Stomach (tissue), 9 donors: Measurements from ENCODE around the gene ACSF3. TPM values are rescaled to one million over a fixed set of nuclear protein-coding genes. Genes with fewer than 3 reads are reported as not detected.

Experiments
- DNase-seq, 2 donors: peaks; one replicate each; pipeline versions ENCODE4 v3.0.0 to v3.0.0-alpha.2; 2013 to 2019
- H3K27ac ChIP-seq, 5 donors: fragments of 200-600 bp in 4 of 5; sonication (generic) in 4 of 5; one replicate each; pipeline ENCODE4 v1.5.1; 2013 to 2019; ENCODE audit warnings: mild to moderate bottlenecking in 1 of 5, moderate library complexity in 1 of 5
- H3K27me3 ChIP-seq, 3 donors: fragments of 200-600 bp; sonication (generic); one replicate each; pipeline ENCODE4 v1.5.1; 2017 to 2019; ENCODE audit warnings: mixed run types in 1 of 3
- H3K36me3 ChIP-seq, 4 donors: fragments of 200-600 bp; sonication (generic); 1 replicate in 3 of 4; 2 replicates in 1 of 4; pipeline ENCODE4 v1.5.1; 2016 to 2019
- H3K4me1 ChIP-seq, 4 donors: fragments of 200-600 bp; sonication (generic); one replicate each; pipeline ENCODE4 v1.5.1; 2016 to 2019
- H3K4me3 ChIP-seq, 4 donors: fragments of 200-600 bp; sonication (generic) in 3 of 4; one replicate each; pipeline ENCODE4 v1.5.1; 2016 to 2019; ENCODE audit warnings: mild to moderate bottlenecking in 1 of 4
- H3K9me3 ChIP-seq, 4 donors: fragments of 200-600 bp; sonication (generic); one replicate each; pipeline ENCODE4 v1.5.1; 2016 to 2019
- CTCF ChIP-seq, 7 experiments: fragments of 450-650 bp in 4 of 7; fragments of 200-600 bp in 3 of 7; sonication (generic) in 3 of 7; IDR thresholded peaks; one replicate each; pipeline ENCODE4 v1.5.1; 2016 to 2019; ENCODE audit warnings: antibody characterized with exemption in 7 of 7, control low read depth in 2 of 7, mild to moderate bottlenecking in 1 of 7
- EP300 ChIP-seq: sonication (generic); formaldehyde crosslinking; IDR thresholded peaks from one replicate; pipeline ENCODE4 v1.6.1; 2017; ENCODE audit warnings: antibody characterized with exemption
- POLR2A ChIP-seq, 4 donors: fragments of 450-650 bp; IDR thresholded peaks; one replicate each; pipeline ENCODE4 v1.6.1; 2016; ENCODE audit warnings: antibody characterized with exemption in 4 of 4, control low read depth in 2 of 4, mild to moderate bottlenecking in 1 of 4, moderate library complexity in 1 of 4
- POLR2AphosphoS5 ChIP-seq, 3 donors: sonication (generic); formaldehyde crosslinking; IDR thresholded peaks; one replicate each; pipeline ENCODE4 v1.6.1; 2016; ENCODE audit warnings: antibody characterized with exemption in 3 of 3
- WGBS, 5 donors: extraction: QIAGEN DNeasy Blood & Tissue Kit in 3 of 5; methylation state at CpG; one replicate each; pipeline versions ENCODE4 v1.1.5 to v1.1.7; 2013 to 2018; 5-methylcytosine and 5-hydroxymethylcytosine counted together
- intact Hi-C: fragments of 100-400 bp; cut with DNase I; formaldehyde crosslinking; loops from one replicate; pipeline ENCODE4 v1.15.1; 2023; ENCODE audit warnings: low total_unique reads
- polyA plus RNA-seq, 3 donors: library from polyadenylated mRNA; stranded (reverse); fragments of 200-250 nt; gene quantifications; one replicate each; pipeline ENCODE4 v1.2.3, GENCODE V29; 2013
- total RNA-seq, 5 donors: library from RNA; depleted of rRNA; stranded (reverse); fragments of >200 nt; gene quantifications; one replicate each; pipeline versions ENCODE4 v1.1.0 to v1.2.3, GENCODE V29; 2014 to 2016
- donor health status: healthy with polysubstance abuse.
- donor health status: Bipolar disorder and iron deficiency.
- donor health status: healthy.

The ACSF3 gene
- total and polyA plus RNA-seq, 8 donors = 16.9 to 265 (median 30.7) TPM

DNA sequence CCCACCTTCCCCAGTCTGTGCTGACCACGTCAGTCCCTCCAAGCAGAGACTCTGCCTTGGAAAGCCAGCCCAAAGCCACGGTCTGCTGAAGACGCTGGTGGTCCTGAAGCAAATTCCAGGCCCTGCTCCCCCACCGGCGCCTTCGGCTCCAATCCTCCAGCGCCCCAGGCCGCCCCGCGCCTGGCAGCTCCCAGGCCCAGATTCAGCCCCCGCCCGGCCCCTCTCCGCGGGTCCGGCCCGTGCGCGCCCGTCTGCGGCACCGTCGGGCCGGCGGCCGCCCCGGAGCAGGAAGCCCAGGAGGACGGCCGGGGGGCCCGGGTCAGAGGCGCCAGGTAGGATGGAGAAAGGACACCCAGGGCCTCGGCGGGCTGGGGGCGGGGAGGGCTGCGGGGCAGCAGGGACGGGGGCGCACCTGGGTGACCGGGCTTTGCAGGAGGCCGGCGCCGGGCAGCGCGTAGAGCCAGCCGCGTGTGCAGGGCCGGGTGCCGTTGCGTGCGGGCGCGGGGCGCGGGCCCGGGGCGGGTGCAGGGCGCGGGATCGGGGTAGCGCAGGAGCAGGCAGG lies 107.3 kb downstream of the ACSF3 start:
- 2 to 9% (median 4%) methylated on average over 15 to 58 of the region's 58 CpGs; no CpG with 5 or more reads in 1 of the 5 donors for WGBS, 5 donors
- H3K4me1 ChIP-seq = peaks cover 11 to 29% (median 24%) of the 10 kb centered on the region in 4 donors
- no peaks in the 10 kb centered on the region for H3K36me3 ChIP-seq
- no peak overlapping the region for H3K27ac ChIP-seq
- TF ChIP-seq POLR2AphosphoS5 (IDR thresholded peaks at IDR 0.05) (no peak), POLR2A (IDR thresholded peaks at IDR 0.05) (no peak), EP300 (no peak)
- H3K9me3 ChIP-seq = peaks cover 0 to 7% (median 3%) of the 10 kb centered on the region in 4 donors
- peak overlapping the region; percentile 34 to 45 (median 43) for H3K4me3 ChIP-seq
- DNase-seq = peak in 1 of 2 donors; percentile 23
- intact Hi-C loops = no loop called here
- peaks cover 6 to 93% (median 48%) of the 10 kb centered on the region in 3 donors for H3K27me3 ChIP-seq

- peak; percentile 90 to 91 for DNase-seq
- H3K4me1 ChIP-seq = peaks cover 11 to 29% (median 24%) of the 10 kb centered on the region in 4 donors
- peak overlapping the region; percentile 34 to 45 (median 43) for H3K4me3 ChIP-seq
- H3K36me3 ChIP-seq = no peaks in the 10 kb centered on the region
- WGBS, 5 donors = 1 to 4% (median 2%) methylated on average over 49 to 111 of the region's 111 CpGs; no CpG with 5 or more reads in 1 of the 5 donors
- peak overlapping the region in 1 of 5 donors; percentile 44 for H3K27ac ChIP-seq
- TF ChIP-seq EP300 (no peak), POLR2A (IDR thresholded peaks at IDR 0.05) (no peak), CTCF (IDR thresholded peaks at IDR 0.05) (no peak), POLR2AphosphoS5 (IDR thresholded peaks at IDR 0.05) (no peak)
- intact Hi-C loops = no loop called here
- peaks cover 6 to 96% (median 48%) of the 10 kb centered on the region in 3 donors for H3K27me3 ChIP-seq
- peaks cover 0 to 7% (median 3%) of the 10 kb centered on the region in 4 donors for H3K9me3 ChIP-seq
Observed at GRCh38 chr16:89201439-89202377, 108.1 kb downstream of the ACSF3 start.

DNA sequence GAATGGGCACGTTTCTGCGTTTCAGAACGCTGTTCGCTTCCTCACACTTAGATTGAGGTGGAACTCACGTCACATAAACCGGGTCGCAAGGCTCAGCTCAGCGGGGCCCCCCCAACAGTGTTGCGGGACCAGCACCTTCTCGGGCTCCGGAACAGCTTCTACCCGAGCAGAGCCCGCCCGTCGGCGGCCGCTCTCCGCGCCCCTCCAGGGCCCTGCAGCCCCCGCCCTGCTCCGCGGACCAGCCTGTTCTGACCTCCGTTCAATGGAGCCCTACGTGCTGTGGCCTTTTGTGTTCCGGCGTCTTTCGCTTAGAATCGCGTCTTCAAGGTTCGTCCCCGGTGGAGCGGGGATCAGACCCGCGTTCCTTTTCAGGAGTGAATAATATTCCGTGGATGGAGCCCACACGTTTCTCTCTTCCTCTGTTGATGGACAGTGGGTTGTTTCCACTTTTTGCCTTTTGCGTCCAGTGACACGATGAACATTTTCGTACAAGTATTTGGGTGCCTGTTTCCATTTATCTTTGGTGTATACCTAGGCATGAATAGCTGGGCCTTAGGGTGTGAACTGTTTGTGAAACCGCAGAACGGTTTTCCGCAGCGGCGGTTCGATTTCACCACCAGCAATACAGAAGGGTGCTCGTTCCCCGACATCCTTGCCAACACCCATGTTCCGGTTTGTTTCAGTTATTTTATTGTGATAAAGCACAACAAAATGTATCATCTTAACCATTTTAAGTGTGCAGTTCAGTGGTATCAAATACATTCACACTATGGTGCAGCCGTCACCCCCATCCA lies 109.0 kb downstream of the ACSF3 start:
- 41 to 61% (median 49%) methylated on average over 38 to 49 of the region's 49 CpGs for WGBS, 5 donors
- no peak for DNase-seq

More for the DNA sequence above, 109.0 kb downstream of the ACSF3 start:
- Histone ChIP-seq H3K4me3 (peak overlapping the region; percentile 34 to 45 (median 43)), H3K36me3 (no peaks in the 10 kb centered on the region), H3K9me3 (peaks cover 0 to 7% (median 3%) of the 10 kb centered on the region in 4 donors), H3K4me1 (peaks cover 11 to 29% (median 24%) of the 10 kb centered on the region in 4 donors), H3K27ac (no peak overlapping the region), H3K27me3 (peaks cover 6 to 89% (median 48%) of the 10 kb centered on the region in 3 donors)
- TF ChIP-seq CTCF (IDR thresholded peaks at IDR 0.05) = no peak
- no peak for TF ChIP-seq EP300
- no peak for TF ChIP-seq POLR2AphosphoS5 (IDR thresholded peaks at IDR 0.05)
- no peak for TF ChIP-seq POLR2A (IDR thresholded peaks at IDR 0.05)
- intact Hi-C loops = no loop called here

Other genes starting within 250 kb of the ACSF3 start
- 100 to 1,000 TPM in 1 of 5 donors, 10 to 100 TPM in 4; 16.2 to 110 (median 51.9) TPM for gene GALNS, start 236.9 kb upstream of the ACSF3 start, total RNA-seq
- 10 to 100 TPM in 2 of 3 donors, 1 to 10 TPM in 1; 8.6 to 16.6 (median 11.5) TPM for gene GALNS, start 236.9 kb upstream of the ACSF3 start, polyA plus RNA-seq
- 10 to 100 TPM in 3 of 5 donors, 1 to 10 TPM in 2; 2.9 to 31.4 (median 25.2) TPM for gene TRAPPC2L, start 236.7 kb upstream of the ACSF3 start, total RNA-seq
- 100 to 1,000 TPM in 1 of 3 donors, 10 to 100 TPM in 2; 57.6 to 107 (median 91.4) TPM for gene TRAPPC2L, start 236.7 kb upstream of the ACSF3 start, polyA plus RNA-seq
- not detected for gene PABPN1L, start 227.2 kb upstream of the ACSF3 start, total RNA-seq
- under 1 TPM in 1 of 3 donors, not detected in 2; 0.15 TPM for gene PABPN1L, start 227.2 kb upstream of the ACSF3 start, polyA plus RNA-seq
- 10 to 100 TPM in 1 of 5 donors, 1 to 10 TPM in 2, under 1 TPM in 2; 0.58 to 57.6 (median 3.5) TPM for gene CBFA2T3, start 116.6 kb upstream of the ACSF3 start, total RNA-seq
- 1 to 10 TPM; 1.6 to 2.8 (median 2.1) TPM for gene CBFA2T3, start 116.6 kb upstream of the ACSF3 start, polyA plus RNA-seq
- not detected for gene CDH15, start 77.9 kb downstream of the ACSF3 start, total RNA-seq
- under 1 TPM in 2 of 3 donors, not detected in 1; 0.20 to 0.31 TPM for gene CDH15, start 77.9 kb downstream of the ACSF3 start, polyA plus RNA-seq
- gene SLC22A31, start 106.7 kb downstream of the ACSF3 start, total RNA-seq = 1 to 10 TPM in 1 of 5 donors, not detected in 4; 2.7 TPM
- gene SLC22A31, start 106.7 kb downstream of the ACSF3 start, polyA plus RNA-seq = 1 to 10 TPM; 1.4 to 6.4 (median 3.0) TPM
- 10 to 100 TPM in 1 of 5 donors, 1 to 10 TPM in 4; 4.1 to 11.7 (median 4.9) TPM for gene ZNF778, start 123.9 kb downstream of the ACSF3 start, total RNA-seq
- 1 to 10 TPM; 1.2 to 7.2 (median 1.5) TPM for gene ZNF778, start 123.9 kb downstream of the ACSF3 start, polyA plus RNA-seq